Measurements from ENCODE around the gene FOXO3.

Gene FOXO3

DNA sequence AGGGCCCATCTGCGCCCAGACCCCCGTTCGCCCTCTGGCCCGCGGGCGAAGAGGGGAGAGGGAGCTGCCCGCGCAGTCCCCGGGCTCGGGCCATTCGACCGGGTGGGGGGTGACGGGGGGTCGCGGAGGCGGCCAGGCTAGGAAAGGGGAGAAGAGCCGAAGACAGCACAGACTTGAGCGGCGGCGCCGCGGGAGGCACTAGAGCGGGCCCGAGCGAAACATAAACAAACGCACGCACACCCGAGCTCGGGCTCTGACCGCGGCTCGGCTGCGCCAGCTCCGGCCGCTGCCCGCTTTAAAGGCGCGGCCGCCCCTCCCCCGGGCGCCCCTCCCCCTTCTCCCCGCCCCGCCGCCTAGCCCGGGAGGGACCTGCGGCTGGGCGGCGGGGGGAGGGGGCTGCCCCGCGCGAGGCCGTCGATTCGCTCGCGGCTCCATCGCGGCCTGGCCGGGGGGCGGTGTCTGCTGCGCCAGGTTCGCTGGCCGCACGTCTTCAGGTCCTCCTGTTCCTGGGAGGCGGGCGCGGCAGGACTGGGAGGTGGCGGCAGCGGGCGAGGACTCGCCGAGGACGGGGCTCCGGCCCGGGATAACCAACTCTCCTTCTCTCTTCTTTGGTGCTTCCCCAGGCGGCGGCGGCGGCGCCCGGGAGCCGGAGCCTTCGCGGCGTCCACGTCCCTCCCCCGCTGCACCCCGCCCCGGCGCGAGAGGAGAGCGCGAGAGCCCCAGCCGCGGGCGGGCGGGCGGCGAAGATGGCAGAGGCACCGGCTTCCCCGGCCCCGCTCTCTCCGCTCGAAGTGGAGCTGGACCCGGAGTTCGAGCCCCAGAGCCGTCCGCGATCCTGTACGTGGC is at the start of gene FOXO3:
Gene FOXO3 (plus strand): TSS at position 455 of the 846 bp plus-strand sequence. CDS start 292 bp downstream, at position 747.
- TF ChIP-seq, protein P1, sequence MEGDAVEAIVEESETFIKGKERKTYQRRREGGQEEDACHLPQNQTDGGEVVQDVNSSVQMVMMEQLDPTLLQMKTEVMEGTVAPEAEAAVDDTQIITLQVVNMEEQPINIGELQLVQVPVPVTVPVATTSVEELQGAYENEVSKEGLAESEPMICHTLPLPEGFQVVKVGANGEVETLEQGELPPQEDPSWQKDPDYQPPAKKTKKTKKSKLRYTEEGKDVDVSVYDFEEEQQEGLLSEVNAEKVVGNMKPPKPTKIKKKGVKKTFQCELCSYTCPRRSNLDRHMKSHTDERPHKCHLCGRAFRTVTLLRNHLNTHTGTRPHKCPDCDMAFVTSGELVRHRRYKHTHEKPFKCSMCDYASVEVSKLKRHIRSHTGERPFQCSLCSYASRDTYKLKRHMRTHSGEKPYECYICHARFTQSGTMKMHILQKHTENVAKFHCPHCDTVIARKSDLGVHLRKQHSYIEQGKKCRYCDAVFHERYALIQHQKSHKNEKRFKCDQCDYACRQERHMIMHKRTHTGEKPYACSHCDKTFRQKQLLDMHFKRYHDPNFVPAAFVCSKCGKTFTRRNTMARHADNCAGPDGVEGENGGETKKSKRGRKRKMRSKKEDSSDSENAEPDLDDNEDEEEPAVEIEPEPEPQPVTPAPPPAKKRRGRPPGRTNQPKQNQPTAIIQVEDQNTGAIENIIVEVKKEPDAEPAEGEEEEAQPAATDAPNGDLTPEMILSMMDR (conservative IDR thresholded peaks at IDR 0.05; ENCODE audit: low read depth, low read length), result no peak
- no peak for DNase-seq (ENCODE audit: low read depth)
- H3K4me3 ChIP-seq (ENCODE audit: low read length), result peak within 1 kb of the TSS; percentile 89

DNA sequence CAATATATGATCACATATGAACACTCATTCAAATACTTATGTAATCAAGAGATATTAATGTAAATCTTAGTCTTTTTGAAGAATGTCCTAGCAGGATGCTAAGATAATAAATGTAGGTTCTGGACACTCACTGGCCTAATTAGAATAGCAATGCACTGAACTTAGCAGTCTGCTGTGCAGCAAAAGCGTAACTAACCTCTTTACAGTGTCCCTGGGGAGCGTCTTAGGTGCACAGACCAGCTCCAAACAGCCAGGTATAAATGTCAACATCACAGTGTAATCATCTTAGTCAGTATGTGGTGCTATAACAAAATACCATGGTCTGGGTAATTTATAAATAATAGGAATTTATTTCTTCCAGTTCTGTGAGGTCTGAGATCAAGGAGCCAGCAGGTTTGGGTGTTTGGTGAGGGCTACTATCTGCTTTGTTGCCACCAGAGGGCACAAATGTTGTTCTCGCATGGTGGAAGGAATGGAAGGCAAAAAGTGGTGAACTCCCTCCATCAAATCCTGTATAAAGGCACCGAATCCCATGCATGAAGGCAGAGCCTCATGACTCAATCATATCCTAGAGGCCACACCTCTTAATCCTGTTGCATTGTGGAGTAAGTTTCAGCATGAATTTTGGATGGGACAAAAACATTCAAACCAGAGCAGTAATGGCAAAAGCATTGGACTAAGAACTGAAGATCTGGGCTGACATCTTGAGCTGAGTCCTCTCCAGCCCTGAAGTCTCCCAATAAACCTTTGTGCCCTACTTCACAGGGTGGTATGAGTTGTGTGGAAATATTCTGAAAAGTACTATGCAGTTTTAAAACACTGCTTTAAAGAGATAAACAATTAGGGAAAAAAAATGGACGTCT is 41.8 kb upstream of the FOXO3 start:
- no peak for DNase-seq (ENCODE audit: low read depth)
- TF ChIP-seq, protein P1 (conservative IDR thresholded peaks at IDR 0.05; ENCODE audit: low read depth, low read length), result peak; percentile 67
- H3K4me3 ChIP-seq (ENCODE audit: low read length), result no peak overlapping the region

DNA sequence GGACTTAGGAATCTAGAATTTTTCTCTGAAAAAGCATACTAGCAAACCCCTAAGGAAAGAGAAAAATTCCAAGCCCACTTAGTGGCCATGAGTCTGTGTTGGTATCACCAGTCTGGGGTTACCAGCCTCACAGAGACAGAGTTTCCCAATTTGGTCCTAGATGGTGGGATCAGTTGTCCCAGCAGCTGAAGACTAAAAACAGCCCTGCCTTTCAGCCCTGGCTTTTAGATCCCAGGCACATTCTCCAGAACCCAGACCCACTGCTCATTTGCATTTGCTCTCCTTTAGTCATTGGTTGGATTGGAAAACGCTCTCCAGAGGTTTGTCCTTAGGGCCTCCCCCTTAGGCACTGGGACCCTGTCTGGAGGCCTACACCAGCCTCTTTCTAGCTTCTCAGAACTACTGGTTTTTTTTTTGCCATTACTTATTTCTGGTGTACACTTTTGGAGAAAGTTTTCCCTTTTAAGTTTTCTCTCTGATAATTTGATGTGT is 39.1 kb upstream of the FOXO3 start:
- TF ChIP-seq, protein P1 (conservative IDR thresholded peaks at IDR 0.05; ENCODE audit: low read depth, low read length), result no peak
- no peak overlapping the region for H3K4me3 ChIP-seq (ENCODE audit: low read length)

DNA sequence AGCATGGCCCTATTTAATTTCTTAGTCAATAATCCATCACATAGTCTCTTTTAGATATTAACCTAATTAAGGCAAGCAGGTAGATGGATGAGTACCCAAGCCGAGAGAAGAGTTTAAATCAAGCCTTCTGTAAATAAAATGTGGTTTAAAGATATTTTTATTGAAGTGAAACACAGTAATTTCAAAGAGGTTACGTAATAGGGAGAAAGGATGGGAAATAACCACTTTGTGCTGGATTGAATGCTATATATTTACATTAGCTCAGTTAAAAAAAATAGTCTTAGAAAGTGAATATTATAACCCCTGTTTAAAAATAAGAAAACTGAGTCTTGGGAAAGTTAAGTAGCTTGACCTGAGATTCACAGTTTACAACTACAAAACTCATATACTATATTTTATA is 37.0 kb upstream of the FOXO3 start:
- no peak overlapping the region for H3K4me3 ChIP-seq (ENCODE audit: low read length)
- TF ChIP-seq, protein P1 (conservative IDR thresholded peaks at IDR 0.05; ENCODE audit: low read depth, low read length), result no peak
- DNase-seq (ENCODE audit: low read depth), result no peak

More for the DNA sequence above, 39.1 kb upstream of the FOXO3 start:
- no peak for DNase-seq (ENCODE audit: low read depth)

DNA sequence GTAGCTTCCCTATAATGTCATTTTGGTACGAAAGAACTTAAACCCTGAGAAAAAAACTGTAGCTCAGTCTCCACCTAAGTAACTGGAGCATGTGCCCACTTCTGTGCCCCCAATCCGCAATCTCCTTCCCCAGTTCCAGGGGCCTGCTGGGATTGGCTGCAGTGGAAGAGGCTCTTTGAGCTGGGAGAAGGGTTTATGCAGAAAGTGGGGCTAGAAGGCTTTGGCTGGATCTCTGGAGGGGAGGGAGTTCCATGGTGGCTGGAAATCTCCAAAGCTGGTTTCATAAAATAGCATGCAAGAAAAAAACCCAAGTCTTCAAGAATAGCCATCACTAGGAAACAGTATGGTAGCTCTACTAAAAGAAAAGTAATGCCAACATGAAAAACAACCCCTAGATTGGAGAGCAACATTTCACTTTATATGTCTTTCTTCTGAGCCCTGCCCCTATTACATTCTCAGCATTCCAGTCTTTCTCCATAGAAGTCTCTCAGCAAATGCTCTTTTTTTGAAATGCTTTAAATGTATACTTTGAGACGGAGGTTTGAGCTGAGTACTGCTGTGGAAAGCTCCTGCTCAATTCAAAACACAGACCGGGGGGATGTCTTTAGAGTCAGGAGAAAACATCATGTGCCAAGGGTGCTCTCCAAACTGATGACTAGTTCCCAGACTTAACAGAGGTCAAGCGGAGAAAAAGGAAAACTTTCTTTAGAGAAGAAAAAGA is 36.0 kb upstream of the FOXO3 start:
- TF ChIP-seq, protein P1 (conservative IDR thresholded peaks at IDR 0.05; ENCODE audit: low read depth, low read length), result no peak
- peak; percentile 33 for DNase-seq (ENCODE audit: low read depth)
- no peak overlapping the region for H3K4me3 ChIP-seq (ENCODE audit: low read length)

DNA sequence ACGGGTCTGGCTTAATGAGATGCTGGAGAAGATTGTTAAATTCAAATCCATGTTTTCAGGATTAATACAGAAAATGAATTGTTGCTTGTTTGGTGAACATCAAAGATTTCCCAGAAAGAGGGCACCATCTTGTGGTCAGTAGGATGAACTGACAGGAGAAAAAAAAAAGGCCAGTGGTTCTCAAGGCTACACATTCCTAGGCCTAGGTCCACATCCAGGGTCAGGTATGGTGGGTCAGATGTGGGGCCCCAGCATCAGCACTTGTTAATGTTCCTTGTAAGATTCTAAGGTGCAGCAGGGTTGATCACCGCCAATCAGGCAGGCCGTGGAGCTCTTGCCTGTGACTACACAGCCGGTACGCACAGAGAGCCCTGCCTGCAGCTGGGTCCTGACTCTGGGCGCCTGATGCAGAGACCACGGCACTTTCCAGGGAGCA is 34.0 kb upstream of the FOXO3 start:
- TF ChIP-seq, protein P1 (conservative IDR thresholded peaks at IDR 0.05; ENCODE audit: low read depth, low read length), result peak; percentile 84

More for the DNA sequence above, 34.0 kb upstream of the FOXO3 start:
- no peak overlapping the region for H3K4me3 ChIP-seq (ENCODE audit: low read length)
- DNase-seq (ENCODE audit: low read depth), result no peak

All from retinal pigment epithelial cell (primary cell).